HCT116 (cell line): Measurements from ENCODE around the gene LIPE. TPM values are rescaled to one million over a fixed set of nuclear protein-coding genes. Genes with fewer than 3 reads are reported as not detected.

ENCODE experiments used
- ATAC-seq: fragments of 200-7000 bp; cut with Tn5 transposase; 2 replicates; pipeline ENCODE4 v1.9.1; 2020; ENCODE audit warnings: mild to moderate bottlenecking, moderate library complexity
- BruUV-seq: library from RNA; stranded (reverse); fragments of 400-500 nt; replicated peaks from 2 replicates; lab custom pipeline; 2021; lab: Mats Ljungman, UMichigan
- CTCF ChIA-PET: fragments of 300-600 bp; sonication (Branson Sonifier 250); formaldehyde crosslinking; loops from one replicate; lab custom pipeline; 2021; ENCODE audit warnings: antibody characterized with exemption; lab: Charles Lee
- POLR2A ChIA-PET: fragments of 300-600, 350-600 bp; sonication (Branson Sonifier 250); formaldehyde crosslinking; loops from one replicate; lab custom pipeline; 2021; ENCODE audit warnings: antibody characterized with exemption; lab: Charles Lee
- RAD21 ChIA-PET, 2 experiments: fragments of 300-600 bp; sonication (Branson Sonifier 250); formaldehyde crosslinking; loops; one replicate each; lab custom pipeline; 2023; ENCODE audit warnings: low total read pairs in 2 of 2; ENCODE audit not compliant: uncharacterized antibody in 2 of 2, unreplicated experiment in 2 of 2, low non-redundant PET in 1 of 2; lab: Charles Lee
- DNase-seq: peaks from one replicate; pipeline ENCODE4 v3.0.0-alpha.2; 2010; ENCODE audit warnings: low read depth, low spot score
- H2AFZ ChIP-seq: fragments of 200-600 bp; shearing (Covaris generic), sonication (generic); 2 replicates; pipeline ENCODE4 v1.6.1; 2017; ENCODE audit warnings: low read depth, mixed run types, mixed read lengths, antibody characterized with exemption, low read length; ENCODE audit not compliant: poor library complexity, severe bottlenecking
- H3K27ac ChIP-seq: 2 replicates; pipeline ENCODE4 v1.5.1; 2012; ENCODE audit warnings: low read depth, low read length
- H3K27me3 ChIP-seq: fragments of 200-600 bp; sonication (generic); 2 replicates; pipeline ENCODE4 v1.6.1; 2016; ENCODE audit warnings: mixed run types, low read length, mixed read lengths; ENCODE audit not compliant: insufficient read depth
- H3K36me3 ChIP-seq, 2 experiments: fragments of 200-500 bp in 1 of 2; fragments of 200-600 bp in 1 of 2; sonication (Bioruptor generic) in 1 of 2; sonication (generic) in 1 of 2; 2 replicates each; pipeline versions ENCODE4 v1.5.1 to v1.6.1; 2014 to 2016; ENCODE audit warnings: low read length in 2 of 2, inconsistent platforms in 1 of 2, mixed read lengths in 1 of 2, mixed run types in 1 of 2; ENCODE audit not compliant: insufficient read depth in 2 of 2, control insufficient read depth in 1 of 2
- H3K4me1 ChIP-seq, 2 experiments: fragments of 200-600 bp in 1 of 2; sonication (generic) in 1 of 2; 2 replicates each; pipeline versions ENCODE4 v1.5.1 to v1.6.1; 2012 to 2017; ENCODE audit warnings: low read length in 2 of 2, inconsistent platforms in 1 of 2, mild to moderate bottlenecking in 1 of 2, mixed read lengths in 1 of 2, mixed run types in 1 of 2, moderate library complexity in 1 of 2; ENCODE audit not compliant: insufficient read depth in 2 of 2, control insufficient read depth in 1 of 2
- H3K4me2 ChIP-seq: fragments of 200-600 bp; sonication (generic); 2 replicates; pipeline ENCODE4 v1.6.1; 2017; ENCODE audit warnings: mixed run types, low read length, mixed read lengths
- H3K4me3 ChIP-seq, 2 experiments: fragments of 200-600 bp in 1 of 2; sonication (generic) in 1 of 2; replicated peaks in 1 of 2; 2 replicates each; pipeline ENCODE4 v1.5.1; 2011 to 2016; ENCODE audit warnings: low read length in 2 of 2, control low read depth in 1 of 2, low read depth in 1 of 2, mild to moderate bottlenecking in 1 of 2, mixed read lengths in 1 of 2, mixed run types in 1 of 2
- H3K79me2 ChIP-seq: fragments of 200-600 bp; sonication (generic); 2 replicates; pipeline ENCODE4 v1.6.1; 2017; ENCODE audit warnings: mild to moderate bottlenecking, mixed run types, low read length, moderate library complexity, mixed read lengths; ENCODE audit not compliant: insufficient read depth
- H3K9ac ChIP-seq: fragments of 200-600 bp; sonication (generic); 2 replicates; pipeline ENCODE4 v1.6.1; 2016; ENCODE audit warnings: low read length, mixed read lengths
- H3K9me2 ChIP-seq: fragments of 200-600 bp; sonication (generic), shearing (Covaris generic); 2 replicates; pipeline ENCODE4 v1.6.1; 2017; ENCODE audit warnings: mixed run types, mild to moderate bottlenecking, moderate library complexity; ENCODE audit not compliant: insufficient read depth
- H3K9me3 ChIP-seq, 2 experiments: fragments of 200-500 bp in 1 of 2; fragments of 200-600 bp in 1 of 2; sonication (Bioruptor generic) in 1 of 2; sonication (generic) in 1 of 2; 2 replicates each; pipeline ENCODE4 v1.6.1; 2014 to 2017; ENCODE audit warnings: low read length in 2 of 2, mixed read lengths in 2 of 2, inconsistent platforms in 1 of 2, low read depth in 1 of 2, mild to moderate bottlenecking in 1 of 2, mixed run types in 1 of 2, moderate library complexity in 1 of 2; ENCODE audit not compliant: control insufficient read depth in 1 of 2, insufficient read depth in 1 of 2
- H4K20me1 ChIP-seq: fragments of 200-600 bp; sonication (generic), shearing (Covaris generic); 2 replicates; pipeline ENCODE4 v1.6.1; 2017; ENCODE audit warnings: mixed run types, mild to moderate bottlenecking, moderate library complexity; ENCODE audit not compliant: insufficient read depth
- ATF3 ChIP-seq: IDR thresholded peaks from 2 replicates; pipeline ENCODE4 v1.6.1; 2012
- EGR1 ChIP-seq: IDR thresholded peaks from 2 replicates; pipeline ENCODE4 v1.6.1; 2012; ENCODE audit warnings: low read depth
- ELF1 ChIP-seq: IDR thresholded peaks from 2 replicates; pipeline ENCODE4 v1.6.1; 2012; ENCODE audit warnings: low read depth, borderline replicate concordance
- EZH2phosphoT487 ChIP-seq: fragments of 200-600 bp; IDR thresholded peaks from 2 replicates; pipeline ENCODE4 v1.6.1; 2018; ENCODE audit warnings: antibody characterized with exemption, borderline replicate concordance
- JUND ChIP-seq: IDR thresholded peaks from 2 replicates; pipeline ENCODE4 v1.6.1; 2012
- POLR2AphosphoS5 ChIP-seq: IDR thresholded peaks from 2 replicates; pipeline ENCODE4 v1.6.1; 2011; ENCODE audit warnings: mild to moderate bottlenecking, low read depth, low read length, moderate library complexity
- SP1 ChIP-seq: IDR thresholded peaks from 2 replicates; pipeline ENCODE4 v1.6.1; 2012; ENCODE audit warnings: low read depth
- ZBTB33 ChIP-seq: IDR thresholded peaks from 2 replicates; pipeline ENCODE4 v1.6.1; 2011; ENCODE audit warnings: mild to moderate bottlenecking, low read length, moderate library complexity; ENCODE audit not compliant: insufficient replicate concordance; ENCODE audit errors: extremely low read depth
- intact Hi-C: fragments of 100-400 bp; cut with micrococcal nuclease; formaldehyde crosslinking; loops from 2 replicates; pipeline ENCODE4 v1.10.0; 2022
- total RNA-seq: library from RNA; stranded (reverse); gene quantifications from one replicate; pipeline ENCODE4 v1.2.1, GENCODE V29; 2021; ENCODE audit not compliant: unreplicated experiment

Gene LIPE
- total RNA-seq, 1 experiment from 2014 or later: 11.3 TPM

GRCh38 chr19:42441049-42441445 is 13.9 kb upstream of the LIPE start:
- Histone ChIP-seq H4K20me1 (no peaks in the 10 kb centered on the region), H3K79me2 (no peaks in the 10 kb centered on the region), H3K4me2 (no peak overlapping the region), H3K9me2 (no peaks in the 10 kb centered on the region), H3K9me3 (no peaks in the 10 kb centered on the region), H2AFZ (no peak overlapping the region), H3K4me1 (peaks cover 0 to 10% of the 10 kb centered on the region in 2 experiments; a peak in 2 of 4 replicates), H3K9ac (no peak overlapping the region), H3K27ac (no peak overlapping the region), H3K36me3 (no peaks in the 10 kb centered on the region)
- BruUV-seq: no TSS peak
- DNase-seq: no peak
- ChIA-PET RAD21 (no interaction called here), POLR2A (interaction anchor here (0.6 kb wide), 1 partner anchor 16 kb away, joined by 3 read pairs; no protein-coding TSS in a partner anchor)
- ATAC-seq: no peak
- TF ChIP-seq ATF3: no peak
- no peak for TF ChIP-seq EGR1
- no peak for TF ChIP-seq SP1
- no peak for TF ChIP-seq POLR2AphosphoS5
- TF ChIP-seq ZBTB33: no peak
- TF ChIP-seq EZH2phosphoT487: no peak
- no peak for TF ChIP-seq JUND
- TF ChIP-seq ELF1: no peak
- TF ChIP-seq, all 23 proteins: peak for 0
- intact Hi-C loops: no loop called here
- CTCF ChIA-PET: interaction anchor here (0.9 to 2.8 kb wide), 16 partner anchors 10 to 339 kb away, joined by 3 to 29 read pairs (median 5); partner anchors contain the start of gene CEACAM1
- H3K27me3 ChIP-seq: no peaks in the 10 kb centered on the region
- H3K4me3 ChIP-seq: no peak overlapping the region
